ENCODE data around the gene ESD. TPM values are rescaled to one million over a fixed set of nuclear protein-coding genes. Genes with fewer than 3 reads are reported as not detected.

Gene ESD
- total and polyA plus RNA-seq, 2 of the 13 experiments (the other 11 are each of a cell fraction or from before 2014, with no cell fraction given): 118 to 147 TPM

GRCh38 chr13:46817838-46818476 lies 21.0 kb upstream of the ESD start (continued):
- TF ChIP-seq BCL3 (CRISPR knock-in tag; IDR thresholded peaks at IDR 0.05): no peak
- no peak for TF ChIP-seq GTF3A (CRISPR knock-in tag; conservative IDR thresholded peaks at IDR 0.05)
- TF ChIP-seq ARHGAP35 (CRISPR knock-in tag; IDR thresholded peaks at IDR 0.05; ENCODE audit: borderline replicate concordance): no peak
- no peak for TF ChIP-seq SNAPC2 (CRISPR knock-in tag; IDR thresholded peaks at IDR 0.05)
- no peak for TF ChIP-seq U2AF2 (IDR thresholded peaks at IDR 0.05; ENCODE audit: low read depth, low read length)
- TF ChIP-seq KIAA2018 (CRISPR knock-in tag; IDR thresholded peaks at IDR 0.05; ENCODE audit: borderline replicate concordance): no peak
- TF ChIP-seq ZZZ3 (CRISPR knock-in tag; IDR thresholded peaks at IDR 0.05; ENCODE audit: borderline replicate concordance): no peak
- TF ChIP-seq SRSF4 (IDR thresholded peaks at IDR 0.05; ENCODE audit: low read depth, low read length, poor library complexity, severe bottlenecking): no peak
